ENCODE results near the gene STARD10.

DNA sequence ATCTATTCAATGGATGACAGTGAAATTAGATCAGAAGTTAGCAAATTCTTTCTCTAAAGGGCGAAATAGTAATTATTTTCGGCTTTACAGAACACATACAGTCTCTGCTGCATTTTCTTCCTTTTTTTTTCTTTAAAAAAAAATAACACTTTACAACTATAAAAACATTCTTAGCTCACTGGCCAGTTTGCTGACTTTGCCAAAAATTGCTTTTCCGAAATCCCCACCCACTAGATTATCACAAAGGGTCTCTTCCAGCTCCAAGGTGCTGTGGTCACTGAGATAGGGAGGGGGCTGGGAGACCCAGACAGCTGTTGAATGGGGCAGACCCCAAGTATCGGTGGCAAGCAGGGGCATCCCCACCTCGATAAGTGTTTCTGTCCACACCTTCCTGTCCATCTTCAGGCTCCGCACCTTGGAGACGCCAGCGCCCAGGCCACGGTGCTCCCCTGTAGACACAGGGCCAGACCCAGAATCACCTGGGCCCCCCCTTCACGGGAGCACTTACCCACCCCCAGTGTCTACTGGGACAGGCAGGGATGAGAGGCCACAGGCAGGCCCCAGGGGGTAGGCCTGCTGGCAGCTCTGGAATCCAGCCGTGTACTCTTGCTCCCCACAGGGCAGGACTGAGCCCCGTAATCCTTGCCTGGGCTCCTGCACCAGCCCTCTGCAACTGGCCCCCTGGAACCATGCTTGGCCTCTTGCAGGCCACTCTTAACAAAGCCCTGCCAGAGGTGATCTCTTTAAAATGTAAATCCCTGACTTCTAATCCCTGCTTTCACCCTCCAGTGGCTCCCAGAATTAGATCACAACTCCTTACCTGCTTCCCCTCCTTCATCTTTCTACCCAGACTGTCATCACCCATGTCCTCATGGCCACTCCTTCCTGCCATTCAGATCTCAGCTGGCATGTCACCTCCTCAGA lies 88.1 kb downstream of the STARD10 start:
- TF ChIP-seq, protein P1, sequence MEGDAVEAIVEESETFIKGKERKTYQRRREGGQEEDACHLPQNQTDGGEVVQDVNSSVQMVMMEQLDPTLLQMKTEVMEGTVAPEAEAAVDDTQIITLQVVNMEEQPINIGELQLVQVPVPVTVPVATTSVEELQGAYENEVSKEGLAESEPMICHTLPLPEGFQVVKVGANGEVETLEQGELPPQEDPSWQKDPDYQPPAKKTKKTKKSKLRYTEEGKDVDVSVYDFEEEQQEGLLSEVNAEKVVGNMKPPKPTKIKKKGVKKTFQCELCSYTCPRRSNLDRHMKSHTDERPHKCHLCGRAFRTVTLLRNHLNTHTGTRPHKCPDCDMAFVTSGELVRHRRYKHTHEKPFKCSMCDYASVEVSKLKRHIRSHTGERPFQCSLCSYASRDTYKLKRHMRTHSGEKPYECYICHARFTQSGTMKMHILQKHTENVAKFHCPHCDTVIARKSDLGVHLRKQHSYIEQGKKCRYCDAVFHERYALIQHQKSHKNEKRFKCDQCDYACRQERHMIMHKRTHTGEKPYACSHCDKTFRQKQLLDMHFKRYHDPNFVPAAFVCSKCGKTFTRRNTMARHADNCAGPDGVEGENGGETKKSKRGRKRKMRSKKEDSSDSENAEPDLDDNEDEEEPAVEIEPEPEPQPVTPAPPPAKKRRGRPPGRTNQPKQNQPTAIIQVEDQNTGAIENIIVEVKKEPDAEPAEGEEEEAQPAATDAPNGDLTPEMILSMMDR (IDR thresholded peaks at IDR 0.05; ENCODE audit: low read depth, low read length) = no peak
- no peak for TF ChIP-seq EZH2phosphoT487 (IDR thresholded peaks at IDR 0.05; ENCODE audit: low read depth)
